RPMI7951 (cell line): ENCODE measurements around the gene PLCB2. TPM values are rescaled to one million over a fixed set of nuclear protein-coding genes. Genes with fewer than 3 reads are reported as not detected.

Experiments used
- total RNA-seq: library from RNA; depleted of rRNA; stranded (reverse); fragments of >200 nt; shearing (Covaris generic); gene quantifications from 2 replicates; pipeline ENCODE4 v1.2.3, GENCODE V29; 2014; rRNA removed

Gene PLCB2
- total RNA-seq, 1 experiment from 2014 or later: 1.6 TPM

Other genes with a start within 250 kb of the PLCB2 start
- 13.8 and 13.9 TPM in 2 replicates for gene BMF, start 199.1 kb downstream of the PLCB2 start, total RNA-seq
- gene BUB1B, start 146.9 kb downstream of the PLCB2 start, total RNA-seq: 108 and 126 TPM in 2 replicates
- 7.9 and 9.5 TPM in 2 replicates for gene PAK6, start 68.9 kb downstream of the PLCB2 start, total RNA-seq
- gene ANKRD63, start 24.9 kb downstream of the PLCB2 start, total RNA-seq: not detected in 2 replicates
- 23.0 and 25.6 TPM in 2 replicates for gene INAFM2, start 15.8 kb upstream of the PLCB2 start, total RNA-seq
- 8.1 and 8.5 TPM in 2 replicates for gene CCDC9B, start 33.0 kb upstream of the PLCB2 start, total RNA-seq
- gene PHGR1, start 43.1 kb upstream of the PLCB2 start, total RNA-seq: not detected in 2 replicates
- gene DISP2, start 50.3 kb upstream of the PLCB2 start, total RNA-seq: 0.24 and 0.59 TPM in 2 replicates
- gene KNSTRN, start 74.8 kb upstream of the PLCB2 start, total RNA-seq: 186 and 201 TPM in 2 replicates
- 21.0 and 24.5 TPM in 2 replicates for gene IVD, start 97.9 kb upstream of the PLCB2 start, total RNA-seq
- 7.6 and 11.5 TPM in 2 replicates for gene BAHD1, start 133.0 kb upstream of the PLCB2 start, total RNA-seq
- gene CHST14, start 163.0 kb upstream of the PLCB2 start, total RNA-seq: 27.1 and 29.3 TPM in 2 replicates